Activated CD4-positive, alpha-beta T cell treated with anti-CD3 and anti-CD28 coated beads for 36 hours (primary cell): ENCODE measurements around the gene STIM2. TPM values are rescaled to one million over a fixed set of nuclear protein-coding genes. Genes with fewer than 3 reads are reported as not detected.

Experiments used
- ATAC-seq: fragments of 200-7000 bp; cut with Tn5 transposase; one replicate; pipeline ENCODE4 v1.10.0; 2021; ENCODE audit warnings: mild to moderate bottlenecking, moderate library complexity
- CTCF ChIA-PET: fragments of 350-600 bp; sonication (Branson Sonifier 250); formaldehyde crosslinking; loops from one replicate; lab custom pipeline; 2021; ENCODE audit warnings: antibody characterized with exemption; lab: Charles Lee
- POLR2A ChIA-PET: fragments of 350-600 bp; sonication (Branson Sonifier 250); formaldehyde crosslinking; loops from one replicate; lab custom pipeline; 2021; ENCODE audit warnings: antibody characterized with exemption, inconsistent platforms; lab: Charles Lee
- DNase-seq: peaks from one replicate; pipeline ENCODE4 v3.0.0-alpha.2; 2020
- H3K27ac Mint-ChIP-seq: one replicate; pipeline ENCODE4 v1.8.0; 2021; ENCODE audit warnings: mixed read lengths
- H3K27me3 Mint-ChIP-seq: one replicate; pipeline ENCODE4 v1.8.0; 2021; ENCODE audit warnings: mixed read lengths
- H3K36me3 Mint-ChIP-seq: one replicate; pipeline ENCODE4 v1.8.0; 2021; ENCODE audit warnings: low read depth, mixed read lengths
- H3K4me1 Mint-ChIP-seq: one replicate; pipeline ENCODE4 v1.8.0; 2021; ENCODE audit warnings: mixed read lengths
- H3K4me3 Mint-ChIP-seq: one replicate; pipeline ENCODE4 v1.8.0; 2021; ENCODE audit warnings: mild to moderate bottlenecking, moderate library complexity, mixed read lengths
- H3K9me3 Mint-ChIP-seq: one replicate; pipeline ENCODE4 v1.8.0; 2021; ENCODE audit warnings: low read depth, mixed read lengths
- intact Hi-C, 2 experiments: fragments of 100-400 bp; cut with DNase I in 1 of 2; cut with micrococcal nuclease in 1 of 2; formaldehyde crosslinking; loops; one replicate each; pipeline versions ENCODE4 v1.14.2 to v1.15.1; 2022 to 2024; cut with DNase I, micrococcal nuclease
- total RNA-seq, 2 experiments: library from RNA; stranded (reverse); gene quantifications; one replicate each; pipeline ENCODE4 v1.2.3, GENCODE V29; 2021

Gene STIM2
- total RNA-seq, 2 experiments from 2014 or later, result 32.9 to 36.4 TPM

GRCh38 chr4:27009539-27009938 lies 148.9 kb downstream of the STIM2 start:
- Mint-ChIP-seq H3K27me3 (no peaks in the 10 kb centered on the region), H3K36me3 (peaks cover 14% of the 10 kb centered on the region)
- no peak for ATAC-seq

DNA sequence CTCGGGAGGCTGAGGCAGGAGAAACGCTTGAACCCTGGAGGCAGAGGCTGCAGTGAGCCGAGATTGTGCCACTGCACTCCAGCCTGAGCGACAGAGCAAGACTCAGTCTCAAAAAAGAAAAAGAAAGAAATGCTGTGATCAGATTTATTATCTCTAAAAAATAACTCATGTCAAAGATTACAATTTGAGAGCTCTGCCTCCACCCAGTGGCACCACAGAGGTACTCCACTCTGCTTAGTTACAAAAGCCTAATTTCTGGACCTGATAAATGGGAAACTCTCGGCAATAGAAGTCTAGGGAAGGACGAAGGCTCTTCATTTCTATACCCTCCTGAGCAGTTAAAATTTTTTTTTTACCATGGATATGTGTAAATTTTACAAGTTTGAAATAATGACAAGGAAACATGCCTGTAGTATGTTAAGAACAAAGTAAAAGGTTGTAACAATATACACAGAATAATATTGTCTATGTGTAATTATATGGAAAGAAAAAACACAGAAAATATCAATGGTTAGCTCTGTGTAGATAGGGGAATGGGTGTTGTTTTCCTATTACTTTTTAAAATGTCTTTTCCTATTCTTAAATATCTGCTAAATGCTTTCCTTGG lies 149.8 kb downstream of the STIM2 start:
- H3K27ac Mint-ChIP-seq, result no peak overlapping the region
- peak; percentile 76 for ATAC-seq
- no peak overlapping the region for H3K4me3 Mint-ChIP-seq
- H3K36me3 Mint-ChIP-seq, result peaks cover 13% of the 10 kb centered on the region
- DNase-seq, result peak; percentile 77
- ChIA-PET POLR2A (no interaction called here), CTCF (interaction anchor here (0.6 to 2.0 kb wide), 19 partner anchors 9 to 551 kb away, joined by 3 to 7 read pairs (median 3); no protein-coding TSS in a partner anchor)
- no peaks in the 10 kb centered on the region for H3K27me3 Mint-ChIP-seq
- H3K9me3 Mint-ChIP-seq, result no peaks in the 10 kb centered on the region
- intact Hi-C loops, result loop anchor here (1.0 to 5.0 kb wide), 5 partner anchors 223 to 1022 kb away; partner anchors contain the start of gene RBPJ (in 1 of the 2)
- peaks cover 24% of the 10 kb centered on the region for H3K4me1 Mint-ChIP-seq

More at GRCh38 chr4:27009539-27009938, 148.9 kb downstream of the STIM2 start:
- CTCF ChIA-PET, result interaction anchor here (0.6 to 2.0 kb wide), 13 partner anchors 10 to 547 kb away, joined by 3 to 7 read pairs (median 3); no protein-coding TSS in a partner anchor
- no peak overlapping the region for H3K27ac Mint-ChIP-seq
- peaks cover 31% of the 10 kb centered on the region for H3K4me1 Mint-ChIP-seq
- H3K4me3 Mint-ChIP-seq, result no peak overlapping the region
- intact Hi-C loops, result loop anchor here in 1 of 2 experiments (2.0 to 10.0 kb wide), 3 partner anchors 427 to 1155 kb away; no protein-coding TSS in a partner anchor
- POLR2A ChIA-PET, result no interaction called here
- no peak for DNase-seq
- H3K9me3 Mint-ChIP-seq, result no peaks in the 10 kb centered on the region

DNA sequence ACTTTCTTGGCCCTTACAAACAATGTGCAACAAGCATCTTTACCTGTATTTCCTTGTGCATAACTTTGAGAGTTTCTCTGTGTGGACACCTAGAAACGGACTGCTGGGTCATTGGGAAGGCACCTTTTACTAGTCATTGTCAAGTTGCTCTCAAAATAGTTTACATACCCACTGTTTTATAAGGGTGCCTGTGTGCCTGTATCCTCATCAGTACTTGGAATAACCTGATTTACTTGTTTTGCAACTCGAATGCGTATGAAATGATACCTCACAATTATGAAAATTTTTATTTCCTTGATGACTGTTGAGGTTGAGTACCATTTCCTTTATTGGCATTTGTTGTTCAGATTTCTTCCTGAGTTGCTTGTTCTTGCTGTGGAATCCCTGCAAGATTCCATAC lies 150.8 kb downstream of the STIM2 start:
- H3K27me3 Mint-ChIP-seq, result no peaks in the 10 kb centered on the region
- DNase-seq (no peak), ATAC-seq (no peak)
- H3K36me3 Mint-ChIP-seq, result peaks cover 17% of the 10 kb centered on the region
- intact Hi-C loops, result loop anchor here in 1 of 2 experiments (2.0 to 5.0 kb wide), 4 partner anchors 224 to 1023 kb away; partner anchors contain the start of gene RBPJ
- peaks cover 2% of the 10 kb centered on the region for H3K9me3 Mint-ChIP-seq
- CTCF ChIA-PET, result interaction anchor here (0.6 to 0.7 kb wide), 2 partner anchors 11 to 151 kb away, joined by 3 read pairs; partner anchors contain the start of gene STIM2
- peaks cover 14% of the 10 kb centered on the region for H3K4me1 Mint-ChIP-seq
- H3K27ac Mint-ChIP-seq, result no peak overlapping the region
- H3K4me3 Mint-ChIP-seq, result no peak overlapping the region
- POLR2A ChIA-PET, result no interaction called here

- intact Hi-C loops, result loop anchor here in 1 of 2 experiments (5.0 kb wide), 2 partner anchors 226 to 691 kb away; partner anchors contain the start of gene RBPJ
- CTCF ChIA-PET, result interaction anchor here (0.7 kb wide), 1 partner anchor 152 kb away, joined by 4 read pairs; no protein-coding TSS in a partner anchor
Observed at GRCh38 chr4:27013012-27013411, 152.4 kb downstream of the STIM2 start.

DNA sequence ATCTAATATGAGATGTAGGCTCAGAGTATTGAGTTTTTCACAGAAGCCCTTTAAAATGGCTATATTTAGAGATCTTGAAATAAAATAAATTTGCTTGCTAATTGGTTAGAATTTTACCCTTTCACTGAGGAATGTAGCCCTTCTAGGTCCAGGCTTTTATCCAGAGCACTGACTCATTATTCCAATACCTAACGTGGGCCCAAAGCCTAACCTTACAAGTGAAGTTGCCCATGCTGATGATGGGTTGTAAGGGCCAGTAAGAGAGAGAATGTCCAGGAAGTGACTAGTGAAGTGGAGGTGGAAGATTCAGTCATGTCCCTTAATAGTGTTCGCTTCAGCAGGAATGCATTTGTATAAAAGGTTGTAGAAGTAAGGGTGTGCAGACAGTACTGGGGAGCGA lies 155.9 kb downstream of the STIM2 start:
- DNase-seq (no peak), ATAC-seq (no peak)
- Mint-ChIP-seq H3K9me3 (peaks cover 2% of the 10 kb centered on the region), H3K27ac (no peak overlapping the region), H3K4me1 (peaks cover 14% of the 10 kb centered on the region), H3K36me3 (peaks cover 20% of the 10 kb centered on the region), H3K27me3 (no peaks in the 10 kb centered on the region), H3K4me3 (no peak overlapping the region)
- ChIA-PET POLR2A (no interaction called here), CTCF (interaction anchor here (0.7 to 0.8 kb wide), 2 partner anchors 55 to 565 kb away, joined by 3 read pairs; no protein-coding TSS in a partner anchor)
- intact Hi-C loops, result no loop called here

More at GRCh38 chr4:27013012-27013411, 152.4 kb downstream of the STIM2 start:
- POLR2A ChIA-PET, result no interaction called here
- ATAC-seq, result no peak
- Mint-ChIP-seq H3K4me1 (peaks cover 20% of the 10 kb centered on the region), H3K4me3 (no peak overlapping the region), H3K27ac (no peak overlapping the region), H3K36me3 (peaks cover 16% of the 10 kb centered on the region), H3K9me3 (peaks cover 2% of the 10 kb centered on the region), H3K27me3 (no peaks in the 10 kb centered on the region)
- no peak for DNase-seq

DNA sequence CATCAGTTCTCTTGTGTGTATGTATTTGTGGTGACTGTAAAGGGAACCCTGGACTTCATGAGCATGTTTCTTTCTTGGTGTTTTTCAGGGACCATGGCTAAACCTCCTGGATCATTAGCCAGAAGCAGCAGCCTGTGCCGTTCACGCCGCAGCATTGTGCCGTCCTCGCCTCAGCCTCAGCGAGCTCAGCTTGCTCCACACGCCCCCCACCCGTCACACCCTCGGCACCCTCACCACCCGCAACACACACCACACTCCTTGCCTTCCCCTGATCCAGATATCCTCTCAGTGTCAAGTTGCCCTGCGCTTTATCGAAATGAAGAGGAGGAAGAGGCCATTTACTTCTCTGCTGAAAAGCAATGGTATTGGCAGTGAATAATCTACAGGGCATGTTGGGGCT lies 157.0 kb downstream of the STIM2 start:
- Mint-ChIP-seq H3K9me3 (peaks cover 2% of the 10 kb centered on the region), H3K27ac (no peak overlapping the region), H3K36me3 (peaks cover 26% of the 10 kb centered on the region), H3K4me3 (no peak overlapping the region), H3K4me1 (peaks cover 14% of the 10 kb centered on the region), H3K27me3 (no peaks in the 10 kb centered on the region)
- ChIA-PET CTCF (no interaction called here), POLR2A (no interaction called here)
- DNase-seq, result no peak
- no peak for ATAC-seq
- intact Hi-C loops, result no loop called here

DNA sequence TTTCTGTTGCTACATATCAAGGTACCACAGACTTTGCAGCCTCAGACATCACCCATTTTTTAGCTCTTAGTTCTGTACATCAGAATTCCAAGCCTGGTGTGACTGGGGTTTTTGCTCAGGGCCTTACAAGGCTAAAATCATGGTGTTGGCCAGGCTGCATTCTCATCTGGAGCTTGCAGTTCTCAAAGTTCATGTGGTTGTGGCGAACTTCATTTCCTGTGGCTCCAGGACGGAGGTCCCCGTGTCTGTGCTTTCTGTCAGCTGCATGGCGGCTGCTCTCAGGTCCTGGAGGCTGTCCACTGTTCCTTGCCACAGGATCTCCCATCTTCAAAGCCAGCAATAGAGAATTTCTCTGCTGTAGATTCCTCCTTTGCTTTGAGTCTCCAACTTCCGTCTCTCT lies 157.4 kb downstream of the STIM2 start:
- H3K27ac Mint-ChIP-seq, result no peak overlapping the region
- POLR2A ChIA-PET, result no interaction called here

GRCh38 chr4:27018910-27019309 lies 158.3 kb downstream of the STIM2 start:
- Mint-ChIP-seq H3K27me3 (no peaks in the 10 kb centered on the region), H3K27ac (no peak overlapping the region), H3K4me3 (no peak overlapping the region), H3K36me3 (peaks cover 30% of the 10 kb centered on the region), H3K9me3 (peaks cover 2% of the 10 kb centered on the region), H3K4me1 (peaks cover 20% of the 10 kb centered on the region)
- peak; percentile 57 for ATAC-seq
- POLR2A ChIA-PET, result no interaction called here
- intact Hi-C loops, result no loop called here
- DNase-seq, result no peak
- CTCF ChIA-PET, result interaction anchor here (0.6 to 2.2 kb wide), 5 partner anchors 8 to 263 kb away, joined by 3 to 7 read pairs (median 3); no protein-coding TSS in a partner anchor

More for the DNA sequence above, 157.4 kb downstream of the STIM2 start:
- H3K4me3 Mint-ChIP-seq, result no peak overlapping the region
- peak; percentile 9 for DNase-seq
- ATAC-seq, result no peak
- no peaks in the 10 kb centered on the region for H3K27me3 Mint-ChIP-seq
- H3K9me3 Mint-ChIP-seq, result peaks cover 2% of the 10 kb centered on the region
- intact Hi-C loops, result no loop called here
- CTCF ChIA-PET, result no interaction called here
- peaks cover 14% of the 10 kb centered on the region for H3K4me1 Mint-ChIP-seq
- H3K36me3 Mint-ChIP-seq, result peaks cover 27% of the 10 kb centered on the region

DNA sequence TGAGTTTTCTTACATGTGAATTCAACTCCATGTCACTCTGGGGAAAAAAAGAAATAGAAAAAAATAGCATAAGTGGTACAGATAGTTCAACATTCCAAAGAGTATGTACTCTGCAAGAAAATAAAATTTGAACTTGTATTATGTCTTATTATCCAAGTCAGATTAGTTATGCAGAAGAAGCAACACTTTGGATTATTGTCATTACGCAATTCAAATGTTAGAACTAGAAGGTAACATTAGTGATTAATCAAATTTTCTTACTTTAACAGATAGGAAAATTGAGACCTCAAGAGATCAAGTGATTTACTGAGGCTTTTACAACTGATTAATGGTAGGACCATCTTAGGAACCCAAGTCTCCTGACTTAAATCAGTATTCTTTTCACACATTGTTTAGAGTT lies 159.1 kb downstream of the STIM2 start:
- Mint-ChIP-seq H3K4me3 (no peak overlapping the region), H3K4me1 (peaks cover 20% of the 10 kb centered on the region), H3K9me3 (peaks cover 2% of the 10 kb centered on the region), H3K27ac (no peak overlapping the region), H3K36me3 (peaks cover 30% of the 10 kb centered on the region), H3K27me3 (no peaks in the 10 kb centered on the region)
- ChIA-PET CTCF (interaction anchor here (1.2 to 2.2 kb wide), 3 partner anchors 9 to 14 kb away, joined by 3 to 7 read pairs (median 5); no protein-coding TSS in a partner anchor), POLR2A (no interaction called here)
- ATAC-seq (no peak), DNase-seq (no peak)
- intact Hi-C loops, result no loop called here

- ATAC-seq, result no peak
Observed at GRCh38 chr4:27020203-27020602, 159.6 kb downstream of the STIM2 start.

DNA sequence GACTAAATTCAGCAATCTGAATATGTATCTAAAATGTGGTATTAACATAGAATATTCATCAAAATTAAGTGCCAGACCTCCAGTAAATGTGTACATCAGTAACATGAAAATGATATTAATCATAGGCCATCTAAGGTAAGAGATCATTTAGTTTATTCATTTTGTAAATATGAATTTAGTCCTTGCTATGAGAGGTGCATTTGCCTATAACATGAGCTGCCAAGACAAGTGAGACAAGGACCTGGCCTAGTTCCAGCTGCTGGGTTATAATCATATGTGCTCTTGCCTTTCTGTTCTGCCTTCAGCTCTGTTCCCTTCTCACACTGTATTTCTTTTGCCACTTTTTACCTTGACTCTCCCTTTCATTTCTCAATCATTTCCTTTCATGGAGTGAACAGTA lies 160.0 kb downstream of the STIM2 start:
- Mint-ChIP-seq H3K4me1 (peaks cover 18% of the 10 kb centered on the region), H3K27me3 (no peaks in the 10 kb centered on the region), H3K4me3 (no peak overlapping the region), H3K27ac (no peak overlapping the region), H3K36me3 (peaks cover 28% of the 10 kb centered on the region), H3K9me3 (peaks cover 2% of the 10 kb centered on the region)
- ChIA-PET CTCF (interaction anchor here (0.8 to 2.2 kb wide), 2 partner anchors 10 to 18 kb away, joined by 5 to 7 read pairs; no protein-coding TSS in a partner anchor), POLR2A (no interaction called here)
- intact Hi-C loops, result no loop called here
- no peak for DNase-seq
- no peak for ATAC-seq

More at GRCh38 chr4:27020203-27020602, 159.6 kb downstream of the STIM2 start:
- Mint-ChIP-seq H3K9me3 (peaks cover 2% of the 10 kb centered on the region), H3K36me3 (peaks cover 28% of the 10 kb centered on the region), H3K27me3 (no peaks in the 10 kb centered on the region), H3K4me1 (peaks cover 18% of the 10 kb centered on the region), H3K4me3 (no peak overlapping the region), H3K27ac (no peak overlapping the region)
- no peak for DNase-seq
- ChIA-PET CTCF (interaction anchor here (0.8 to 2.2 kb wide), 2 partner anchors 10 to 19 kb away, joined by 5 to 7 read pairs; no protein-coding TSS in a partner anchor), POLR2A (no interaction called here)
- intact Hi-C loops, result no loop called here
